DOHH2 (cell line): ENCODE data around the gene ITGA1.

Experiments used
- H3F3A ChIP-seq: fragments of 200-600 bp; sonication (generic), shearing (Covaris generic); 2 replicates; pipeline ENCODE4 v1.6.0; 2016; ENCODE audit warnings: antibody characterized with exemption, mild to moderate bottlenecking; ENCODE audit not compliant: control insufficient read depth, insufficient read depth
- H3K27ac ChIP-seq: fragments of 200-600 bp; sonication (generic); 2 replicates; pipeline ENCODE4 v1.5.1; 2014; ENCODE audit warnings: low read depth, mild to moderate bottlenecking, low read length, moderate library complexity
- H3K27me3 ChIP-seq: fragments of 200-600 bp; sonication (generic); 2 replicates; pipeline ENCODE4 v1.6.1; 2014; ENCODE audit warnings: mild to moderate bottlenecking, low read length, mixed read lengths; ENCODE audit not compliant: control insufficient read depth
- H3K36me3 ChIP-seq: fragments of 200-600 bp; sonication (generic); 2 replicates; pipeline ENCODE4 v1.6.1; 2014; ENCODE audit warnings: mild to moderate bottlenecking, low read length, moderate library complexity, mixed read lengths; ENCODE audit not compliant: control insufficient read depth
- H3K4me1 ChIP-seq: fragments of 200-600 bp; sonication (generic); 2 replicates; pipeline ENCODE4 v1.6.1; 2014; ENCODE audit warnings: mild to moderate bottlenecking, low read length, mixed read lengths; ENCODE audit not compliant: control insufficient read depth
- H3K4me2 ChIP-seq: fragments of 200-600 bp; sonication (generic); 2 replicates; pipeline ENCODE4 v1.6.0; 2014; ENCODE audit warnings: mild to moderate bottlenecking, low read length, moderate library complexity
- H3K4me3 ChIP-seq: fragments of 200-600 bp; sonication (generic); 2 replicates; pipeline ENCODE4 v1.5.1; 2014; ENCODE audit warnings: mild to moderate bottlenecking, low read length, mixed read lengths
- H3K79me2 ChIP-seq: fragments of 200-600 bp; sonication (generic); 2 replicates; pipeline ENCODE4 v1.6.1; 2014; ENCODE audit warnings: mild to moderate bottlenecking, low read length, mixed read lengths; ENCODE audit not compliant: control insufficient read depth
- H3K9me2 ChIP-seq: fragments of 200-600 bp; sonication (generic); replicated peaks from 2 replicates; pipeline ENCODE4 v1.6.1; 2014; ENCODE audit warnings: mild to moderate bottlenecking, low read length, mixed read lengths; ENCODE audit not compliant: control insufficient read depth
- H3K9me3 ChIP-seq: fragments of 200-600 bp; sonication (generic); 2 replicates; pipeline ENCODE4 v1.6.1; 2014; ENCODE audit warnings: antibody characterized with exemption, low read length, mixed read lengths; ENCODE audit not compliant: control insufficient read depth, insufficient read depth
- H4K20me1 ChIP-seq: fragments of 200-600 bp; sonication (generic); 2 replicates; pipeline ENCODE4 v1.6.0; 2014; ENCODE audit warnings: low read depth, mild to moderate bottlenecking, antibody characterized with exemption, low read length, moderate library complexity; ENCODE audit not compliant: control insufficient read depth, insufficient read depth
- EZH2phosphoT487 ChIP-seq: fragments of 200-600 bp; sonication (generic); IDR thresholded peaks from 2 replicates; pipeline ENCODE4 v1.6.1; 2017; ENCODE audit warnings: borderline replicate concordance, mild to moderate bottlenecking, antibody characterized with exemption, low read length, moderate library complexity, mixed read lengths
- TF ChIP-seq, protein P1 (sequence below): fragments of 200-600 bp; sonication (generic); IDR thresholded peaks from one replicate; pipeline ENCODE4 v1.5.1; 2014; ENCODE audit warnings: antibody characterized with exemption, mild to moderate bottlenecking, low read depth, low read length; ENCODE audit not compliant: poor library complexity, severe bottlenecking

The ITGA1 gene

DNA sequence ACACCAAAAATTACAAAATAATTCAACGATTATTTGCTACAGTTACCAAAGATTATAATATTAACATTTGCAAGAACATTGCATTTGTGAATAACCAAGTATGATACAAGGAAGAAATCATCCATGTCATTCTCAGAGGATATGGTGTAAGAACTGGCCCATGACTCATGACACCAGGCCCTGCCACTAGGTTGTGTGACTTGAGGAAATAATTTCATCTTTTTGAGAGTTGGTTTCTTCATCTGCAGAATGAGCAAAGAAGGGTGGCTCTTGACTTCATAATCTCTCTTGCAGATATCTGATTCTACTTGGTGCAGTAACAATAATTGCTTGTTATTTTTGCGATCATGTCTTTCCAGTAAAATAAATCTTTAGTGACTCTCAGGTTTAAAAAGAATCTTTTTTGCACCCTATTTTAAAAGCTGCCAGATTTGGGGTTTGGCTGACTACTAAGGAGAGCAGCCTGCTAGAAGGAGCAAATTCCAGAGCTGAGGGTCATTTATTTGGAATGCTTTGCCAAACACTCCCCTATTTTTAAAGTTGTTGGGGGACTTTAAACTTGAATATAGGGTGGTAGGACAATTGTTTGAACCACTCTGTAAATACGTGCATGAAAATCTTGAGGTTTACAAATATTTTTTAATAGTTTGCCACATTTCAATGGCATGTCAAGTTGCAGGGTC is 23.5 kb downstream of the ITGA1 start:
- Histone ChIP-seq H3K4me1 (no peaks in the 10 kb centered on the region), H3K79me2 (no peaks in the 10 kb centered on the region), H3K9me2 (no peaks in the 10 kb centered on the region), H3K27ac (no peak overlapping the region), H3F3A (no peaks in the 10 kb centered on the region), H3K36me3 (no peaks in the 10 kb centered on the region), H3K9me3 (no peaks in the 10 kb centered on the region), H3K27me3 (no peaks in the 10 kb centered on the region), H3K4me3 (no peak overlapping the region), H3K4me2 (no peak overlapping the region), H4K20me1 (no peaks in the 10 kb centered on the region)
- no peak for TF ChIP-seq EZH2phosphoT487
- TF ChIP-seq, protein P1, sequence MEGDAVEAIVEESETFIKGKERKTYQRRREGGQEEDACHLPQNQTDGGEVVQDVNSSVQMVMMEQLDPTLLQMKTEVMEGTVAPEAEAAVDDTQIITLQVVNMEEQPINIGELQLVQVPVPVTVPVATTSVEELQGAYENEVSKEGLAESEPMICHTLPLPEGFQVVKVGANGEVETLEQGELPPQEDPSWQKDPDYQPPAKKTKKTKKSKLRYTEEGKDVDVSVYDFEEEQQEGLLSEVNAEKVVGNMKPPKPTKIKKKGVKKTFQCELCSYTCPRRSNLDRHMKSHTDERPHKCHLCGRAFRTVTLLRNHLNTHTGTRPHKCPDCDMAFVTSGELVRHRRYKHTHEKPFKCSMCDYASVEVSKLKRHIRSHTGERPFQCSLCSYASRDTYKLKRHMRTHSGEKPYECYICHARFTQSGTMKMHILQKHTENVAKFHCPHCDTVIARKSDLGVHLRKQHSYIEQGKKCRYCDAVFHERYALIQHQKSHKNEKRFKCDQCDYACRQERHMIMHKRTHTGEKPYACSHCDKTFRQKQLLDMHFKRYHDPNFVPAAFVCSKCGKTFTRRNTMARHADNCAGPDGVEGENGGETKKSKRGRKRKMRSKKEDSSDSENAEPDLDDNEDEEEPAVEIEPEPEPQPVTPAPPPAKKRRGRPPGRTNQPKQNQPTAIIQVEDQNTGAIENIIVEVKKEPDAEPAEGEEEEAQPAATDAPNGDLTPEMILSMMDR: no peak

DNA sequence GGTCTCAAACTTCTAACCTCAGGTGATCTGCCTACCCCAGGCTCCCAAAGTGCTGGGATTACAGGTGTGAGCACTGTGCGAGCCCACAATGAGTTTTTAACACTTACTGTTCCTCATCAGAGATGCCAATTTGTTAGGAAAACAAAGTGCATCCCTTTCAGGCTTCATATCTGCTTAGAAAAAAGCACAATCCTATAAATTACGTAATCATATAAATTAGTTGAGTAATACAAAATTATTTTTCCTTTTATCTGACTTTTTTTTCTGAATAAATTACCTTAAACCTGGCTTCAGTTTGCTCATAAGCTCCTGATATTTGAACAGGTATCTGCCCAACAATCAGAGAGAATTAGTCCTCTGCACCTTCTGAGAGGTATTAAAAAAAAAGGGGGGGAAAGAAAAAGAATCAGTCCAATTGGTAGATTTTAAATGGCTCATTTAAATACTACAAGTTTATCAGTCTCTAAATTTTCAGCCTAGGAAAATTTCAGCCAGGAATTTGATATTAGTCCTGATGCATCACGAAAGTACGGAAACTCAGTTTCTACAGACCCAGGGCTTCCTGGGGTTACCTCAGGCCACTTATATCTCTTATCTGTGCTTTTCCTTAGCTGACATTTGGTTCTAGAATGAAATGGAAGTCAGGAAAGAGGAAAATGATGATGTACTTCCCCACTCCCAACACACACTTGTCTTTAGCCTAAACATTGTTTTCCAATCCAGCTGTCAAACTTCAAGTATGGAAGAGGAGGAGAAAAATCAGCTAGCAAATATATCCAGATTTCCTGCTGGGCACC is 26.8 kb downstream of the ITGA1 start:
- Histone ChIP-seq H3K9me2 (no peaks in the 10 kb centered on the region), H3K4me1 (no peaks in the 10 kb centered on the region), H3K9me3 (no peaks in the 10 kb centered on the region), H4K20me1 (no peaks in the 10 kb centered on the region), H3K27me3 (no peaks in the 10 kb centered on the region), H3K27ac (no peak overlapping the region), H3K4me2 (no peak overlapping the region), H3K79me2 (no peaks in the 10 kb centered on the region), H3F3A (no peaks in the 10 kb centered on the region), H3K36me3 (no peaks in the 10 kb centered on the region), H3K4me3 (no peak overlapping the region)
- TF ChIP-seq, protein P1: no peak
- no peak for TF ChIP-seq EZH2phosphoT487

DNA sequence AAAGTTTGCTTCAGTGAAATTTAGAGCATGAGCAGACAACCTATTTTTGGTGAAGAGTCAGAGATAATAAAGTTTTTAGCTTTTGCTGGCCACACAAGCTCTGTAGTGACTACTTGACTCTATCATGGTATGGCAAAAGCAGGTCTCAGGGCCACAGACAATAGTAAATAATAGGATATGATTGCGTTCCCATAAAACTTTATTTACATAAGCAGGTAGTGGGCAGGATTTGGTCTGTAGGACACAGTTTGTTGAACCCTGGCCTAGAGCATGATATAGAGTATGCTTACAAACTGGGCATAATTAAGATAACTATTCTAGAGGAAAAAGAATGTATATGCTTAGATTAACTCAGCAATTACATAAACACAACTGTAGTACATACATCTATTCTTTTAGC is 30.1 kb downstream of the ITGA1 start:
- no peaks in the 10 kb centered on the region for H4K20me1 ChIP-seq
- no peaks in the 10 kb centered on the region for H3K9me3 ChIP-seq
- H3K79me2 ChIP-seq: no peaks in the 10 kb centered on the region
- H3K4me1 ChIP-seq: no peaks in the 10 kb centered on the region
- no peaks in the 10 kb centered on the region for H3F3A ChIP-seq
- no peak overlapping the region for H3K4me3 ChIP-seq
- no peaks in the 10 kb centered on the region for H3K36me3 ChIP-seq
- no peak overlapping the region for H3K4me2 ChIP-seq
- H3K27ac ChIP-seq: no peak overlapping the region
- no peaks in the 10 kb centered on the region for H3K9me2 ChIP-seq
- no peaks in the 10 kb centered on the region for H3K27me3 ChIP-seq
- no peak for TF ChIP-seq EZH2phosphoT487
- TF ChIP-seq, protein P1: no peak
